ENCODE data around the gene CRYL1.

The CRYL1 gene, protein sequence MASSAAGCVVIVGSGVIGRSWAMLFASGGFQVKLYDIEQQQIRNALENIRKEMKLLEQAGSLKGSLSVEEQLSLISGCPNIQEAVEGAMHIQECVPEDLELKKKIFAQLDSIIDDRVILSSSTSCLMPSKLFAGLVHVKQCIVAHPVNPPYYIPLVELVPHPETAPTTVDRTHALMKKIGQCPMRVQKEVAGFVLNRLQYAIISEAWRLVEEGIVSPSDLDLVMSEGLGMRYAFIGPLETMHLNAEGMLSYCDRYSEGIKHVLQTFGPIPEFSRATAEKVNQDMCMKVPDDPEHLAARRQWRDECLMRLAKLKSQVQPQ
- total RNA-seq: 17.3 to 63.3 (median 43.3) reads per million in 17 experiments

- peak; percentile 92 to 98 (median 96) for DNase-seq
Measured at GRCh38 chr13:20525601-20526544, at the start of gene CRYL1. Gene CRYL1 (minus strand): TSS chr13:20525857. CDS start chr13:20525794, 63 bp downstream.

- DNase-seq: no peak
Measured at GRCh38 chr13:20573636-20574035, 48.0 kb upstream of the CRYL1 start.

- no peak for DNase-seq
Measured at GRCh38 chr13:20573186-20573585, 47.5 kb upstream of the CRYL1 start.

GRCh38 chr13:20571676-20572075 is 46.0 kb upstream of the CRYL1 start:
- DNase-seq: no peak

DNA sequence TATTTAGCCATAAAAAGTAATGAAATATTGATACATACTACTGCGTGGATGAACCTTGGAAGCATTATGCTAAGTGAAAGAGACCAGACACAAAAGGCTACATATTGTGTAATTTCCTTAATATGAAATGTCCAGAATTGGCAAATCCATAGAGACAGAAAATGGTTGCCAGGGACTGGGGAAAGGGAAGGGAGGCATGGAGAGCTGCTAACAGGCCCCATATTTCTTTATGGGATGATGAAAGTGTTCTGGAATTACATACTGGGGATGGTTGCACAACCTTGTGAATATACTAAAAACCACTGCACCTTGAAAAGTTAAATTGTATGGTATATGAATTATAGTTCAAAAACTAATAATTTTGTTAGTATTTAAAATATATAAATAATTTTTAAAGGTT is 44.9 kb upstream of the CRYL1 start:
- DNase-seq: peak in 2 of 4 experiments; percentile 12 to 19

DNA sequence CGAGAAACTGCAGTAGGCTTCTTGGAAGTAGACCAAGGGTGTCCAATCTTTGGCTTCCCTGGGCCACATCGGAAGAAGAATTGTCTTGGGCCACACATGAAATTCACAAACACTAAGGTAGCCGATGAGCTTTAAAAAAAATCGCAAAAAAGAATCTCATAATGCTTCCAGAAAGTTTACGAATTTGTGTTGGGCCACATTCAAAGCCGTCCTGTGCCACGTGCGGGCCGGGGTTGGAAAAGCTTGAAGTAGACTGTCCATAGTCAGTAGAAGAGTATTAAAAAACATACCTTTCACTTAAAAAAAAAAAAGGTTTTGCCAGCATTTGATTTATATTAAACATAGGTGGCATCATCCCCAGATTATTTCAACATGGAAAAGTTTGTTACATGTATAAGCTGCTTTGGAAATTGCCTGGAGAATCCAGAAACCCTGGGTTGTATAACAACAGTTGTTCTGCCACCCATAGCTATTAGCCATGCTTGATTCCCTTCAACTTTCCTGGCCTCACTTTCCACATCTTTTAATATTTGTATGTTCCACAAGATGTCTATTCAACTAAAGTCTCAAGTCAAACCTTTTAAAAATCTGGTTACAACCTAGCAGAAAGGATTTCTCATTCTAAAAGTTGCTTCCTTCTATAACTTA is 42.3 kb upstream of the CRYL1 start:
- no peak for DNase-seq

DNA sequence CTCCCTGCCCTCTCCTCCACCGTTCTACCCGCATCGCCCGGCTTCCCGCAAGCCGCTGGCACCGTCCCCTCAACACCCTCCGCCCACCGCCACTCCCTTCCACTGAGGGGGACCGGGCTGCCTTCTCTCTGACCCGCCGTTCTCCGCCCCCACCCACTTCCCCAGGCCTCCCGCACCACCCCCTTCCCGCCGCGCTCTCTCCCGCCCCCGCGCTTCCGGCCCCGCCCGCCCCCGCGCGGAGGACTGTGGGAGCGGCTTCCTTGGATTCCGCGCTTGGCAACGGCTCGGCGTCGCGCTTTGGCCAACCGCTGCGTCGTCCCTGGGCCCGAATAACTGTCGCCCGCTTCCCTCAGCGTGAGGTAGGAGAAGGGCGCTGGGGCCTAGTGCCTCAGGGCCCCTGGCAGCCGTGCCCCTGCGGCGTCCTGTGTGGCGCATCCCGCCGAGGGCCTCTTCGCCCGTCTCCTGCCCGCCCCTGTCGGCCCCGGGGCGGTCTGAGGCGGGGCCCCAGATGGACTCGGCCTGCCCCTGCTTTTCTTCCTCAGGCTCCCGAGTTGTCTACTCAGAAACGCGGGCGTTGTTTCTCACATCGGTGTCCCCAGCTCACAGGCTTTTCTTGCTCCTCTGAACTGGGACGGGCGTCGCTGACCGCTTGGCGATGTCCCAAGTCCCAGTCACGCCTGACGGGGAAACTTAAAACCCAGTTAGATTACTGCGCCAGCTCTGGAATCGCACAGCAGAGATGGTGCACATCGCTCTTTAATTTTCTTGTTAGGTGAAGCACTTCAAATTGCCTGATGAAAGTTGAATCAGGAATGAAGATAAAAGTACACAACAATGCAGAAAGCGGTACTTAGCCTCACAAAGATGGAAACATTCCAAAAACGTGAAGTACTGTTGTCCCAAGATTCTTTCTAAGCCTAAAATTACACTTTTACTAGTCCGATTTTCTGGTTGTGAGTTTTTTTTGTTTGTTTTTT is 41.5 kb upstream of the CRYL1 start, which contains the start of gene IFT88:
TSS of gene IFT88 (plus strand) at position 260 of the 977 bp plus-strand sequence. CDS start 7,229 bp downstream, outside the sequence.
- DNase-seq: peak; percentile 89 to 96 (median 94)

DNA sequence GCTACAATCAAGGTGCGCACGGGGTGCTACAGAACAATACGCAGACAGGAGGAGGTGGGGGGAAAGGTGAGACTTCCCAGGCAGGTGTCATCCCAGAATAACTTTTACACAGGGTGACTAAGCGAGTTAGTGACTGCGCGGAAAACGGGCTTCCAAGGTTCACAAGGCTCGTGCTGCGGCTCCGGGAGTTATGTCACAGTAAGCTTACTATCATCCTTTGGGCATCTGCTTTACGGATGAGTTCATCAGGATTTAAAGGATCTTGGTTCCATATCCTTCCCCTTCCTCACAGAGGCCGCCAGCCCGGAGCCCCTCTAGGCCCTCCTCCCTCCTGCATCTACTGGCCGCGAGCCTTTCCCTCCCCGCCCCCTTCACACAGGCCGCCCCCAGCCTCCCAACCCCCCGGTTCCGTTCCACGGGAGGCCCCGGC is 40.8 kb upstream of the CRYL1 start:
- DNase-seq: peak in 3 of 4 experiments; percentile 72 to 83 (median 76)

GRCh38 chr13:20565115-20565736 is 39.6 kb upstream of the CRYL1 start:
- peak in 2 of 4 experiments; percentile 27 to 28 for DNase-seq

DNA sequence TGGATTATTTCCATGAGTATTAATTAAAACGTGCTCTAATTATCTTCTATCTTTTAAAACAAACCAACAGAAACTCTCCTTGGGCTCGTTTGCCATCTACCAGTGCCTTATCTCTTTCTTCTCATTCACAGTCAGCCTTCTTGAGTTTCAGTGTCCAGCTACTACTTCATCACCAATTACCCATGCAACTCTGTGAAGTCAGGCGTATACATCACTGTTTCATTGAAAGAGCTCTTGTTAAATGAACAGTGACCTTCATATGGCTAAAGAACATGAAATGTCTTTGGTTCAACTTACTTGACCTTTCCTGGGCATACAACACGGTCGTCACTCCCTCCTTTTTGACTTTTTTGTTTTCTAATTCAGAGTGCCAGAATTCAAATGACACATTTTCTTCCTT is 36.1 kb upstream of the CRYL1 start:
- no peak for DNase-seq

GRCh38 chr13:20559659-20560356 is 34.2 kb upstream of the CRYL1 start:
- DNase-seq: no peak

GRCh38 chr13:20558982-20559381 is 33.3 kb upstream of the CRYL1 start:
- DNase-seq: no peak

DNA sequence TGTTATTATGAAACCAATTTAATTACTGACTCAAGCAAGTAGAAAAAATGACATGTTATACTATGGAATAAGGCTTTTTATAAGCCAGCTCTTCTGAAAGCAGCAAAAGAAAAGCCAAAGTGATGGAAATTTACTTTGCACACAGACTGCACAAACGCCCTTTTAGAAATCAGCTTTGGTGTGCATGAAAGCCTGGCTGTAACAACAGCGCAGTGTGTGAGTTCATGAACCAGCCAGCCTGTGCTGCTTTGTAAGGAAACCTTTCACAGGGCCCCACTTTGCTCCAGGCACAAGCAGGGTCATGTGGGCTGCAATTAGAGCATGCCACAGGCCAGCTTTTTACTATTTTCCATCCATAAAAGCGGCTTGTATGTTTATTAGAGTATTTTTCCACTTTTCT is 27.7 kb upstream of the CRYL1 start:
- no peak for DNase-seq

- peak; percentile 17 to 51 (median 46) for DNase-seq
Measured at GRCh38 chr13:20550799-20551198, 25.1 kb upstream of the CRYL1 start.

GRCh38 chr13:20547479-20547908 is 21.8 kb upstream of the CRYL1 start:
- peak in 2 of 4 experiments; percentile 38 to 42 for DNase-seq

- peak; percentile 47 to 80 (median 67) for DNase-seq
Measured at GRCh38 chr13:20546556-20546955, 20.9 kb upstream of the CRYL1 start.

DNA sequence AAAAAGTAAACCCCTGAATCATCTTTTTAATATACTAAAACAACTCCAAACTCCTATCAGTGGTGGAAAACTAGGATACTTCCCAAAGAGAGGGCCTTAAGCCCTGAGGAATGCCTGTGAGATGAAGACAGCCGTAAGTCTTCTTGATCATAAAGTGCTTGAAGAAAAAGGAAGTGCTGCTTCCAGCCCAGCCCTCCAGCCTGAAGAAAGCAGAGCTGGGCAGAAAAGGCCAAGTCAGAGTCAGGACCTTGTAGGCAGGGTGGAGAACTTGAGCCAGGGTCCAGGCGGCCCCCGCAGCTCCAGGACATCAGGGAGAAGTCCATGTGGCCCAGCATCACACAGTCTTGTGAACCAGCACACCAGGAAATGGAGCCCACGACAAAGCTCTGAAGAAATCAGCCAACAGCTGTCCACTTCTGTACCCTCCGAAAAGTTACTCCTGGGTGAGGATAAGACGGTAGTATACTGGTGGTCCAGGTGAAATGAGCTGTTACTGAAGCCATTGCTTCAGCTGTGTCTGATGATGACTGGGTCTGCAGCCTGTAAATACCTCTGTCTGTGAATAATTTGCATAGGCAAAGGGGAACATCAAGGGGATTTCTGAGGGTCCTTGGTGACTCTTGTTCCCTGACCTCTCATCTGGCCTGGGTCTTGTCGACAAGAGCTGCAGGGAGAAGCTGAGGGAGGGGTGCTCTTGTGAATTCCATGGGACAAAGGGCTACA is 18.7 kb upstream of the CRYL1 start:
- DNase-seq: peak; percentile 76 to 85 (median 84)

- DNase-seq: no peak
Measured at GRCh38 chr13:20536992-20537391, 11.3 kb upstream of the CRYL1 start.

- DNase-seq: no peak
Measured at GRCh38 chr13:20534038-20534608, 8.5 kb upstream of the CRYL1 start.

Data from suppressor macrophage (primary cell).